GM21515 (cell line): ENCODE data around the gene DNAJB2.
"Not testable (repeated sequence)": the region's sequence is repeated elsewhere in the genome, so short reads cannot be mapped to it uniquely, and the experiment has no call there.

Experiments
- ATAC-seq: cut with Tn5 transposase; IDR thresholded peaks from one replicate; pipeline ENCODE4 v1.9.1; 2021; ENCODE audit not compliant: unreplicated experiment

DNAJB2 gene

GRCh38 chr2:219284501-219285372, 5.6 kb downstream of the DNAJB2 start:
- no peak for ATAC-seq

GRCh38 chr2:219285373-219285735, 6.2 kb downstream of the DNAJB2 start:
- no peak for ATAC-seq

- ATAC-seq: no peak
Measured at GRCh38 chr2:219285894-219286425, 6.8 kb downstream of the DNAJB2 start.

GRCh38 chr2:219286436-219287115, 7.4 kb downstream of the DNAJB2 start:
- no peak for ATAC-seq

GRCh38 chr2:219287116-219287440, 7.9 kb downstream of the DNAJB2 start:
- not testable (repeated sequence) for ATAC-seq

- no peak for ATAC-seq
Measured at GRCh38 chr2:219287580-219288265, 8.6 kb downstream of the DNAJB2 start.

- no peak for ATAC-seq
Measured at GRCh38 chr2:219289195-219289536, 10.0 kb downstream of the DNAJB2 start.

GRCh38 chr2:219289537-219290361, 10.6 kb downstream of the DNAJB2 start:
- no peak for ATAC-seq

- ATAC-seq: no peak
Measured at GRCh38 chr2:219290381-219291171, 11.4 kb downstream of the DNAJB2 start.

GRCh38 chr2:219291394-219291793, 12.2 kb downstream of the DNAJB2 start:
- ATAC-seq: no peak

- no peak for ATAC-seq
Measured at GRCh38 chr2:219291910-219292490, 12.8 kb downstream of the DNAJB2 start.

- no peak for ATAC-seq
Measured at GRCh38 chr2:219292616-219293015, 13.4 kb downstream of the DNAJB2 start.

GRCh38 chr2:219293736-219294231, 14.6 kb downstream of the DNAJB2 start:
- no peak for ATAC-seq

GRCh38 chr2:219294356-219295351, 15.5 kb downstream of the DNAJB2 start:
- ATAC-seq: peak; percentile 87

GRCh38 chr2:219296142-219296541, 17.0 kb downstream of the DNAJB2 start:
- no peak for ATAC-seq

- ATAC-seq: no peak
Measured at GRCh38 chr2:219296631-219297391, 17.6 kb downstream of the DNAJB2 start.

- no peak for ATAC-seq
Measured at GRCh38 chr2:219297766-219298456, 18.7 kb downstream of the DNAJB2 start.
